Measurements from ENCODE around the gene FBXL13.
"Not testable (repeated sequence)": the region's sequence is repeated elsewhere in the genome, so short reads cannot be mapped to it uniquely, and the experiment has no call there.

FBXL13 gene

GRCh38 chr7:102776217-102776616, 298.4 kb downstream of the FBXL13 start:
- H3K4me3 ChIP-seq (ENCODE audit: low read length) = not testable (repeated sequence)

- not testable (repeated sequence) for H3K4me3 ChIP-seq (ENCODE audit: low read length)
Observed at GRCh38 chr7:102770467-102770866, 304.1 kb downstream of the FBXL13 start.

GRCh38 chr7:102769657-102770192, 304.9 kb downstream of the FBXL13 start:
- H3K4me3 ChIP-seq (ENCODE audit: low read length) = not testable (repeated sequence)

GRCh38 chr7:102763295-102763905, 311.2 kb downstream of the FBXL13 start:
- H3K4me3 ChIP-seq (ENCODE audit: low read length) = not testable (repeated sequence)

Data from GM08714 (cell line).